Karpas-422 (cell line): ENCODE data around the gene L1CAM. TPM values are rescaled to one million over a fixed set of nuclear protein-coding genes. Genes with fewer than 3 reads are reported as not detected.

Experiments
- DNase-seq: peaks from one replicate; pipeline ENCODE4 v3.0.0-alpha.2; 2015
- H2AFZ ChIP-seq: fragments of 200-600 bp; sonication (generic); 2 replicates; pipeline ENCODE4 v1.6.1; 2014; ENCODE audit warnings: antibody characterized with exemption, low read length, mixed read lengths
- H3K27ac ChIP-seq: fragments of 200-600 bp; sonication (generic); 2 replicates; pipeline ENCODE4 v1.5.1; 2014; ENCODE audit warnings: mild to moderate bottlenecking, low read length, moderate library complexity
- H3K27me3 ChIP-seq: fragments of 200-600 bp; sonication (generic); 2 replicates; pipeline ENCODE4 v1.6.1; 2014; ENCODE audit warnings: low read length, mixed read lengths
- H3K36me3 ChIP-seq: fragments of 200-600 bp; sonication (generic); 2 replicates; pipeline ENCODE4 v1.6.1; 2014; ENCODE audit warnings: low read length, mixed read lengths; ENCODE audit not compliant: insufficient read depth
- H3K4me1 ChIP-seq: fragments of 200-600 bp; sonication (generic); 2 replicates; pipeline ENCODE4 v1.6.1; 2014; ENCODE audit warnings: mild to moderate bottlenecking, low read length, mixed read lengths
- H3K4me2 ChIP-seq: fragments of 200-600 bp; sonication (generic); 2 replicates; pipeline ENCODE4 v1.6.1; 2014; ENCODE audit warnings: low read length, low read depth, mild to moderate bottlenecking; ENCODE audit not compliant: poor library complexity, severe bottlenecking
- H3K4me3 ChIP-seq: fragments of 200-600 bp; sonication (generic); 2 replicates; pipeline ENCODE4 v1.5.1; 2014; ENCODE audit warnings: mild to moderate bottlenecking, antibody characterized with exemption, low read length, mixed read lengths
- H3K79me2 ChIP-seq: fragments of 200-600 bp; sonication (generic); 2 replicates; pipeline ENCODE4 v1.6.1; 2014; ENCODE audit warnings: mild to moderate bottlenecking, low read length, mixed read lengths
- H3K9ac ChIP-seq: fragments of 200-600 bp; sonication (generic); 2 replicates; pipeline ENCODE4 v1.6.0; 2014; ENCODE audit warnings: low read length
- H3K9me2 ChIP-seq: fragments of 200-600 bp; sonication (generic), shearing (Covaris generic); replicated peaks from 2 replicates; pipeline ENCODE4 v1.6.0; 2014; ENCODE audit warnings: mild to moderate bottlenecking, low read length, moderate library complexity; ENCODE audit not compliant: insufficient read depth
- H3K9me3 ChIP-seq: fragments of 300-700, 200-600 bp; sonication (generic); 2 replicates; pipeline ENCODE4 v1.6.1; 2014; ENCODE audit warnings: low read length, mixed read lengths
- H4K20me1 ChIP-seq: fragments of 200-600 bp; sonication (generic); 2 replicates; pipeline ENCODE4 v1.6.1; 2014; ENCODE audit warnings: mild to moderate bottlenecking, antibody characterized with exemption, low read length, low read depth; ENCODE audit not compliant: insufficient read depth
- total RNA-seq: library from RNA; depleted of rRNA; stranded (reverse); fragments of >200 nt; shearing (Covaris generic); gene quantifications from 2 replicates; pipeline ENCODE4 v1.2.3, GENCODE V29; 2014; ENCODE audit warnings: low replicate concordance

The L1CAM gene
- total RNA-seq, 1 experiment from 2014 or later = not detected

GRCh38 chrX:153903238-153903980 lies 17.4 kb upstream of the L1CAM start:
- Histone ChIP-seq H4K20me1 (peaks cover 5% of the 10 kb centered on the region; the same call in 1 of the 2 replicates), H3K36me3 (no peaks in the 10 kb centered on the region), H3K9me2 (no peaks in the 10 kb centered on the region), H2AFZ (no peak overlapping the region), H3K9ac (no peak overlapping the region), H3K4me2 (no peak overlapping the region), H3K27ac (no peak overlapping the region), H3K9me3 (no peaks in the 10 kb centered on the region), H3K27me3 (no peaks in the 10 kb centered on the region), H3K79me2 (no peaks in the 10 kb centered on the region), H3K4me3 (no peak overlapping the region), H3K4me1 (peaks cover 21% of the 10 kb centered on the region)
- DNase-seq = peak; percentile 50

- H4K20me1 ChIP-seq = peaks cover 5% of the 10 kb centered on the region; the same call in 1 of the 2 replicates
- H3K4me2 ChIP-seq = no peak overlapping the region
- peaks cover 21% of the 10 kb centered on the region for H3K4me1 ChIP-seq
- H3K9me2 ChIP-seq = no peaks in the 10 kb centered on the region
- H3K36me3 ChIP-seq = no peaks in the 10 kb centered on the region
- no peak overlapping the region for H2AFZ ChIP-seq
- DNase-seq = no peak
- H3K9ac ChIP-seq = no peak overlapping the region
- no peaks in the 10 kb centered on the region for H3K9me3 ChIP-seq
- H3K27me3 ChIP-seq = no peaks in the 10 kb centered on the region
- H3K27ac ChIP-seq = no peak overlapping the region
- H3K79me2 ChIP-seq = no peaks in the 10 kb centered on the region
- H3K4me3 ChIP-seq = no peak overlapping the region
These were observed 16.4 kb upstream of the L1CAM start for GRCh38 chrX:153902385-153902784.

GRCh38 chrX:153901753-153902140 lies 15.8 kb upstream of the L1CAM start:
- H3K36me3 ChIP-seq = no peaks in the 10 kb centered on the region
- H3K79me2 ChIP-seq = no peaks in the 10 kb centered on the region
- DNase-seq = no peak
- H3K4me2 ChIP-seq = no peak overlapping the region
- H3K9me3 ChIP-seq = no peaks in the 10 kb centered on the region
- no peak overlapping the region for H3K4me3 ChIP-seq
- peaks cover 21% of the 10 kb centered on the region for H3K4me1 ChIP-seq
- H3K27me3 ChIP-seq = no peaks in the 10 kb centered on the region
- H3K9me2 ChIP-seq = no peaks in the 10 kb centered on the region
- H2AFZ ChIP-seq = no peak overlapping the region
- H3K9ac ChIP-seq = no peak overlapping the region
- H3K27ac ChIP-seq = no peak overlapping the region
- peaks cover 5% of the 10 kb centered on the region; the same call in 1 of the 2 replicates for H4K20me1 ChIP-seq

- Histone ChIP-seq H4K20me1 (peaks cover 5% of the 10 kb centered on the region; the same call in 1 of the 2 replicates), H3K79me2 (no peaks in the 10 kb centered on the region), H3K4me1 (peaks cover 21% of the 10 kb centered on the region), H3K4me2 (no peak overlapping the region), H3K27ac (no peak overlapping the region), H3K9ac (no peak overlapping the region), H3K9me3 (no peaks in the 10 kb centered on the region), H3K4me3 (no peak overlapping the region), H3K36me3 (no peaks in the 10 kb centered on the region), H2AFZ (no peak overlapping the region), H3K27me3 (no peaks in the 10 kb centered on the region), H3K9me2 (no peaks in the 10 kb centered on the region)
- DNase-seq = peak; percentile 62
These were observed 15.1 kb upstream of the L1CAM start for GRCh38 chrX:153900831-153901752.

- DNase-seq = no peak
- Histone ChIP-seq H3K4me3 (no peak overlapping the region), H4K20me1 (peaks cover 1% of the 10 kb centered on the region; the same call in 1 of the 2 replicates), H3K36me3 (no peaks in the 10 kb centered on the region), H3K27ac (no peak overlapping the region), H3K4me1 (peaks cover 11% of the 10 kb centered on the region), H3K79me2 (no peaks in the 10 kb centered on the region), H3K9ac (no peak overlapping the region), H3K4me2 (no peak overlapping the region), H3K9me3 (no peaks in the 10 kb centered on the region), H3K27me3 (no peaks in the 10 kb centered on the region), H2AFZ (no peak overlapping the region), H3K9me2 (no peaks in the 10 kb centered on the region)
These were observed 11.9 kb upstream of the L1CAM start for GRCh38 chrX:153897899-153898298.

- H2AFZ ChIP-seq = no peak overlapping the region
- no peaks in the 10 kb centered on the region for H3K4me1 ChIP-seq
- H3K9ac ChIP-seq = no peak overlapping the region
- no peak for DNase-seq
- no peaks in the 10 kb centered on the region for H3K79me2 ChIP-seq
- no peaks in the 10 kb centered on the region for H3K27me3 ChIP-seq
- no peaks in the 10 kb centered on the region for H3K9me2 ChIP-seq
- no peak overlapping the region for H3K4me3 ChIP-seq
- H3K27ac ChIP-seq = no peak overlapping the region
- H4K20me1 ChIP-seq = no peaks in the 10 kb centered on the region
- H3K4me2 ChIP-seq = no peak overlapping the region
- H3K9me3 ChIP-seq = no peaks in the 10 kb centered on the region
- H3K36me3 ChIP-seq = no peaks in the 10 kb centered on the region
These were observed 3.1 kb upstream of the L1CAM start for GRCh38 chrX:153889123-153889522.

- Histone ChIP-seq H3K9me2 (no peaks in the 10 kb centered on the region), H3K27me3 (no peaks in the 10 kb centered on the region), H3K79me2 (no peaks in the 10 kb centered on the region), H3K36me3 (no peaks in the 10 kb centered on the region), H2AFZ (no peak overlapping the region), H3K9me3 (no peaks in the 10 kb centered on the region), H3K4me3 (no peak overlapping the region), H3K4me2 (no peak overlapping the region), H3K27ac (no peak overlapping the region), H3K4me1 (no peaks in the 10 kb centered on the region), H4K20me1 (no peaks in the 10 kb centered on the region), H3K9ac (no peak overlapping the region)
- no peak for DNase-seq
These were observed 2.4 kb upstream of the L1CAM start for GRCh38 chrX:153888344-153888743.

- no peaks in the 10 kb centered on the region for H3K4me1 ChIP-seq
- H2AFZ ChIP-seq = no peak overlapping the region
These were observed 1.4 kb upstream of the L1CAM start for GRCh38 chrX:153887385-153887784.

More at GRCh38 chrX:153887385-153887784, 1.4 kb upstream of the L1CAM start:
- Histone ChIP-seq H3K79me2 (no peaks in the 10 kb centered on the region), H3K4me3 (no peak overlapping the region), H3K27ac (no peak overlapping the region), H3K9me3 (no peaks in the 10 kb centered on the region), H3K27me3 (no peaks in the 10 kb centered on the region), H3K9ac (no peak overlapping the region), H3K36me3 (no peaks in the 10 kb centered on the region), H3K9me2 (no peaks in the 10 kb centered on the region), H3K4me2 (no peak overlapping the region), H4K20me1 (no peaks in the 10 kb centered on the region)
- DNase-seq = no peak
